Smooth muscle cell (in vitro differentiated cells): ENCODE measurements around the gene CALHM1. TPM values are rescaled to one million over a fixed set of nuclear protein-coding genes. Genes with fewer than 3 reads are reported as not detected.
A peak's percentile ranks its signal among the peaks of the same experiment; 100 is the strongest.

ENCODE experiments used
- DNase-seq: peaks from one replicate; lab custom pipeline; 2025; ENCODE audit not compliant: unreplicated experiment; lab: John Stamatoyannopoulos, UW
- H2AFZ ChIP-seq: fragments of 200-600 bp; sonication (generic); 2 replicates; pipeline ENCODE4 v1.6.0; 2016; ENCODE audit warnings: antibody characterized with exemption, low read depth, mild to moderate bottlenecking
- H3F3A ChIP-seq: fragments of 200-600 bp; sonication (generic); 2 replicates; pipeline ENCODE4 v1.6.0; 2017; ENCODE audit warnings: antibody characterized with exemption, low read depth
- H3K27ac ChIP-seq: fragments of 200-600 bp; sonication (generic); 2 replicates; pipeline ENCODE4 v1.5.1; 2016; ENCODE audit warnings: low read depth, mild to moderate bottlenecking
- H3K27me3 ChIP-seq: fragments of 200-600 bp; sonication (generic); 2 replicates; pipeline ENCODE4 v1.6.1; 2016; ENCODE audit warnings: low read depth, mild to moderate bottlenecking
- H3K36me3 ChIP-seq: fragments of 200-600 bp; sonication (generic); 2 replicates; pipeline ENCODE4 v1.5.1; 2016; ENCODE audit warnings: low read depth
- H3K4me1 ChIP-seq: fragments of 200-600 bp; sonication (generic); 2 replicates; pipeline ENCODE4 v1.5.1; 2016; ENCODE audit warnings: low read depth
- H3K4me2 ChIP-seq: fragments of 200-600 bp; sonication (generic); 2 replicates; pipeline ENCODE4 v1.6.0; 2016; ENCODE audit warnings: mild to moderate bottlenecking
- H3K4me3 ChIP-seq: fragments of 200-600 bp; sonication (generic); 2 replicates; pipeline ENCODE4 v1.5.1; 2016; ENCODE audit warnings: mild to moderate bottlenecking
- H3K79me2 ChIP-seq: fragments of 200-600 bp; sonication (generic); 2 replicates; pipeline ENCODE4 v1.6.0; 2016; ENCODE audit warnings: low read depth, mild to moderate bottlenecking
- H3K9ac ChIP-seq: fragments of 200-600 bp; sonication (generic); 2 replicates; pipeline ENCODE4 v1.6.0; 2016; ENCODE audit warnings: low read depth
- H3K9me3 ChIP-seq: fragments of 200-600 bp; sonication (generic); replicated peaks from 2 replicates; pipeline ENCODE4 v1.5.1; 2016; ENCODE audit warnings: low read depth
- H4K20me1 ChIP-seq: fragments of 200-600 bp; sonication (generic); 2 replicates; pipeline ENCODE4 v1.6.0; 2016; ENCODE audit warnings: low read depth
- WGBS: methylation state at CpG from one replicate; pipeline ENCODE4 v1.1.7; 2016; ENCODE audit warnings: low lambda C conversion rate; 5-methylcytosine and 5-hydroxymethylcytosine counted together
- polyA plus RNA-seq: library from polyadenylated mRNA; unstranded; fragments of >200 nt; fragmentation: Nextera tagmentation; extraction: Ambion mirVana; gene quantifications from 2 replicates; pipeline ENCODE4 v1.2.1, GENCODE V29; 2016
- total RNA-seq: library from RNA; depleted of rRNA; stranded (reverse); fragments of >200 nt; gene quantifications from 2 replicates; pipeline ENCODE4 v1.2.3, GENCODE V29; 2014
- TF ChIP-seq, protein P1 (sequence below): fragments of 200-600 bp; sonication (generic); IDR thresholded peaks from 2 replicates; pipeline ENCODE4 v1.5.1; 2017; ENCODE audit warnings: borderline replicate concordance, mild to moderate bottlenecking, antibody characterized with exemption; ENCODE audit not compliant: insufficient read depth, poor library complexity, severe bottlenecking

CALHM1 gene
- total and polyA plus RNA-seq, 2 experiments from 2014 or later, result 0.05 TPM; not detected in 1

DNA sequence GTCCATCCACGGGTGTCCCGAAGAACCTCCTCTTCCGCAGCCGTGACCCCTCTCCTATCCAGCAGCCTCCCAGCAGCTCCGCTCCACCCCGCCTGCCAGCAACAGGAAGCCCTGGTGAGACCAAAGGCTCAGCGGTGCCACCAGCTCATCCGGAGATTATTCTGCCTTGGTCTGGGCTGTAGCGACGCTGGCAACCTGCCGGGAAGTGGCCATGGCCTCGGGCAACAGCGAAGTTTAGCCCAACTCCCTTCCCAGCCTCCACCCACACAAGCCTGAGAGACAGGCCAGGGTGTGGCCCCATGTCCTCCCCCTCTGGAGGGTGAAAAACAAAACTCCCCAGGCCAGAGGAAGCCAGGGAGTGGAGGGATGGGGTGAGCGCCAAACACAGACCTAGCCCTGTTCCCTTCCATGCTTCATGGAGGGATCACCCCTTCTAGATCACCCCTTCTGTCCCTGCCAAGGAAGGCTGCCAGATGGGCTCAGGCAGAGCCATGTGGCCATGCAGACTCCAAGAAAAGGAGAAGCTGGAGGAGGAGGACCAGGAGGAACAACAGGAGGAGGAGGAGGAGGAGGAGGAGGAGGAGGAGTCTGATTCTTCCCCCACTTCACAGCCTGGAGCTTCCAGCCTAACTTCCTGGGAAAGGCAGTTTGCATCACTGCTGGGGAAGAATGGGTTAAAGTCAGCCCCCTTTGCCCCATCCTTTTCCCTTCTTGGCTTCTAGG, 7.4 kb downstream of the CALHM1 start:
- Histone ChIP-seq H3K36me3 (no peaks in the 10 kb centered on the region), H3K4me3 (peak overlapping the region; percentile 58), H3K4me1 (no peaks in the 10 kb centered on the region), H3K27ac (no peak overlapping the region), H3K9ac (no peak overlapping the region), H3K9me3 (no peaks in the 10 kb centered on the region), H4K20me1 (no peaks in the 10 kb centered on the region), H3F3A (no peaks in the 10 kb centered on the region), H2AFZ (no peak overlapping the region), H3K4me2 (peak overlapping the region; percentile 84), H3K27me3 (no peaks in the 10 kb centered on the region), H3K79me2 (no peaks in the 10 kb centered on the region)
- no peak for DNase-seq
- WGBS, result 58% methylated on average over 14 of the region's 14 CpGs
- TF ChIP-seq, protein P1, sequence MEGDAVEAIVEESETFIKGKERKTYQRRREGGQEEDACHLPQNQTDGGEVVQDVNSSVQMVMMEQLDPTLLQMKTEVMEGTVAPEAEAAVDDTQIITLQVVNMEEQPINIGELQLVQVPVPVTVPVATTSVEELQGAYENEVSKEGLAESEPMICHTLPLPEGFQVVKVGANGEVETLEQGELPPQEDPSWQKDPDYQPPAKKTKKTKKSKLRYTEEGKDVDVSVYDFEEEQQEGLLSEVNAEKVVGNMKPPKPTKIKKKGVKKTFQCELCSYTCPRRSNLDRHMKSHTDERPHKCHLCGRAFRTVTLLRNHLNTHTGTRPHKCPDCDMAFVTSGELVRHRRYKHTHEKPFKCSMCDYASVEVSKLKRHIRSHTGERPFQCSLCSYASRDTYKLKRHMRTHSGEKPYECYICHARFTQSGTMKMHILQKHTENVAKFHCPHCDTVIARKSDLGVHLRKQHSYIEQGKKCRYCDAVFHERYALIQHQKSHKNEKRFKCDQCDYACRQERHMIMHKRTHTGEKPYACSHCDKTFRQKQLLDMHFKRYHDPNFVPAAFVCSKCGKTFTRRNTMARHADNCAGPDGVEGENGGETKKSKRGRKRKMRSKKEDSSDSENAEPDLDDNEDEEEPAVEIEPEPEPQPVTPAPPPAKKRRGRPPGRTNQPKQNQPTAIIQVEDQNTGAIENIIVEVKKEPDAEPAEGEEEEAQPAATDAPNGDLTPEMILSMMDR, result no peak

DNA sequence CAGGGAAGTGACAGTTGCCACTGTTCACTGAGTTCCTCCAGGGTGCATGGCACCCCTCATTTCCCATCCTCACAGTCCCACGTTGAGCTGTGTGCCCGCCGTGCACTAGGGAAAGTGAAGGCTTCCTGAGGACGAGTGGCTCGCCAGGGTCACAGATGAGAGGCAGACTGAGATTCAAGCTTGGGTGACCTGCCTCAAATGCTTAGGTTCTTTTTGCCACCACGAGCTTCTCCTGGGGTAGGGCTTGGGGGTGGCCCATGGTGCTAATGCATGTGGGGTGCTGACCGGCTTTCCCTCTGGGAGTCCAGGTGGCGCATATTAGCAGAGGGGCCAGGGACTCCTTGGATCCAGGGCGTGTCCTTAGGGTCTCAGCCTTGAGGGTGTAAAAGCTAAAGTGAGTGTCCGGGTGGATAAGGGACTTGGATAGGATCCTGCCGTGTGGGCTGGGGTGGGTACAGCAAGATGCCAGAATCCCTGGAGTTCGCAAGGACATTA, 8.5 kb downstream of the CALHM1 start:
- Histone ChIP-seq H2AFZ (no peak overlapping the region), H3K9ac (no peak overlapping the region), H3K4me2 (peak overlapping the region; percentile 84), H3K36me3 (no peaks in the 10 kb centered on the region), H3K79me2 (no peaks in the 10 kb centered on the region), H4K20me1 (no peaks in the 10 kb centered on the region), H3K4me3 (no peak overlapping the region), H3K27me3 (no peaks in the 10 kb centered on the region), H3K9me3 (no peaks in the 10 kb centered on the region), H3F3A (no peaks in the 10 kb centered on the region), H3K27ac (no peak overlapping the region), H3K4me1 (no peaks in the 10 kb centered on the region)
- 94% methylated on average over 12 of the region's 12 CpGs for WGBS
- TF ChIP-seq, protein P1, result no peak
- DNase-seq, result no peak

DNA sequence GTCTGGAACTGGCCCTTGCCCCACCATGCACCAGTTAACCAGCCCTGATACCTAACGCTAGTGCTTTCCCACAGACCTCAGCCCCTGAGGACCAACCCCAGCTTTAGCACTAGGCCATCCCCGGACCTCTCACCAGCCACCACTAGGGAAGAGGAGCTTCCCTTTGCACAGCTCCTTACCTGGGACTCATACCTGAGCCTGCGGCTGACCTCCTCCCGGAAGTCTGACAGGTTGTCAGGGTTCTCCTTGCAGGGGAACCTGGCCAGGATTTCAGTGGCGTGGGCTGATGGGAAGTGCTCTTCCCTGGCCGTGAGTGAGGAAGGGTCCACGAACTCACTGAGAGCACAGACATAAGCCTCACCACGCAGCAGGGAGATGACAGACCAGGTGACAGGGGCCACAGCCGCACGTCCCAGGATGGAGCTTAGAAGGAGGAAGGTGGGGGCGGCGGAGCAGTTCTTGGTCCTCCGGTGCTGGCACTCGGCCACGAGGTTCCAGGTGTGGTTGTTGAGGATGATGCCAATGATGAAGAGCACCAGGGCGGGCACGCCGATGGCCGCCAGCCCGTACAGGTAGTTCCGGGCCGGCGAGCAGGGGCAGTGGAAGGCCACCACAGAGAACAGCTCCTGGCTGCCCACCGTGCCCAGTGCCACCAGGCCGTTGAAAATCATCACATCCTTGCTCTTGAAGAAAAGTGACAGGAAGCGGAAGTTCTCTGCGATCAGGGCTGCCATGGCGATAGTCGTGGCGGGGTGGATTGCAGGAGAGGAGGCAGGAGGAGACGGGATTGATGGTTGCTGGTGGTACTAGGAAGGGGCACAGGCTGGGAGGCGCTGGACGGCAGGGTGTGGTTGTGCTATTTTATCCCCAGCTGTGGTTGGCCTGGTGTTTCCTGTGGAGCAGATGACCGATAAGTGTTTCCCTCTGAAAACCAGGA, 9.2 kb downstream of the CALHM1 start:
- Histone ChIP-seq H3K27me3 (no peaks in the 10 kb centered on the region), H3K27ac (no peak overlapping the region), H3K9ac (no peak overlapping the region), H3K36me3 (no peaks in the 10 kb centered on the region), H3K4me2 (no peak overlapping the region), H3K9me3 (no peaks in the 10 kb centered on the region), H3F3A (no peaks in the 10 kb centered on the region), H4K20me1 (no peaks in the 10 kb centered on the region), H3K4me1 (no peaks in the 10 kb centered on the region), H3K79me2 (no peaks in the 10 kb centered on the region), H3K4me3 (no peak overlapping the region), H2AFZ (no peak overlapping the region)
- DNase-seq, result no peak
- TF ChIP-seq, protein P1, result no peak
- 97% methylated on average over 34 of the region's 34 CpGs for WGBS
